Gastroesophageal sphincter (tissue), 4 donors: ENCODE results near the gene VWA2. TPM values are rescaled to one million over a fixed set of nuclear protein-coding genes. Genes with fewer than 3 reads are reported as not detected.

Experiments used
- ATAC-seq: fragments of 150-250 bp; one replicate; pipeline ENCODE4 v1.9.1; 2016; ENCODE audit warnings: mild to moderate bottlenecking, moderate library complexity
- H3K27ac ChIP-seq, 4 donors: fragments of 200-600 bp; sonication (generic) in 3 of 4; 1 replicate in 3 of 4; 2 replicates in 1 of 4; pipeline ENCODE4 v1.5.1; 2016 to 2019
- H3K27me3 ChIP-seq: fragments of 200-600 bp; sonication (generic); one replicate; pipeline ENCODE4 v1.5.1; 2019
- H3K36me3 ChIP-seq, 2 donors: fragments of 200-600 bp; sonication (generic); one replicate each; pipeline ENCODE4 v1.5.1; 2019; ENCODE audit warnings: control low read depth in 1 of 2
- H3K4me1 ChIP-seq, 3 donors: fragments of 200-600 bp; sonication (generic); 1 replicate in 2 of 3; 2 replicates in 1 of 3; pipeline ENCODE4 v1.5.1; 2016 to 2019; ENCODE audit warnings: control low read depth in 2 of 3
- H3K4me3 ChIP-seq, 2 donors: fragments of 200-600 bp; sonication (generic); one replicate each; pipeline ENCODE4 v1.5.1; 2019; ENCODE audit warnings: mild to moderate bottlenecking in 1 of 2, moderate library complexity in 1 of 2
- H3K9me3 ChIP-seq, 3 donors: fragments of 200-600 bp; sonication (generic); one replicate each; pipeline ENCODE4 v1.5.1; 2017 to 2019; ENCODE audit warnings: control low read depth in 2 of 3
- CTCF ChIP-seq, 4 experiments: fragments of 200-600 bp in 2 of 4; fragments of 450-650 bp in 2 of 4; sonication (generic) in 1 of 4; IDR thresholded peaks; one replicate each; pipeline ENCODE4 v1.5.1; 2017 to 2019; ENCODE audit warnings: antibody characterized with exemption in 4 of 4, mild to moderate bottlenecking in 2 of 4, moderate library complexity in 2 of 4
- EP300 ChIP-seq: sonication (generic); formaldehyde crosslinking; IDR thresholded peaks from one replicate; pipeline ENCODE4 v1.6.1; 2017; ENCODE audit warnings: antibody characterized with exemption, mild to moderate bottlenecking
- POLR2A ChIP-seq, 2 donors: fragments of 450-650 bp; IDR thresholded peaks; one replicate each; pipeline ENCODE4 v1.6.1; 2017; ENCODE audit warnings: antibody characterized with exemption in 2 of 2, mild to moderate bottlenecking in 2 of 2, moderate library complexity in 1 of 2
- POLR2AphosphoS5 ChIP-seq: sonication (generic); formaldehyde crosslinking; IDR thresholded peaks from one replicate; pipeline ENCODE4 v1.6.1; 2017; ENCODE audit warnings: antibody characterized with exemption
- WGBS, 2 donors: methylation state at CpG; one replicate each; pipeline ENCODE4 v1.1.5; 2018; ENCODE audit warnings: low coverage in 1 of 2; 5-methylcytosine and 5-hydroxymethylcytosine counted together
- total RNA-seq, 4 donors: library from RNA; depleted of rRNA; stranded (reverse); fragments of >200 nt; gene quantifications; one replicate each; pipeline ENCODE4 v1.1.0, GENCODE V29; 2016

The VWA2 gene
- total RNA-seq, 4 donors from 2014 or later = 0.13 to 0.25 TPM; not detected in 2

DNA sequence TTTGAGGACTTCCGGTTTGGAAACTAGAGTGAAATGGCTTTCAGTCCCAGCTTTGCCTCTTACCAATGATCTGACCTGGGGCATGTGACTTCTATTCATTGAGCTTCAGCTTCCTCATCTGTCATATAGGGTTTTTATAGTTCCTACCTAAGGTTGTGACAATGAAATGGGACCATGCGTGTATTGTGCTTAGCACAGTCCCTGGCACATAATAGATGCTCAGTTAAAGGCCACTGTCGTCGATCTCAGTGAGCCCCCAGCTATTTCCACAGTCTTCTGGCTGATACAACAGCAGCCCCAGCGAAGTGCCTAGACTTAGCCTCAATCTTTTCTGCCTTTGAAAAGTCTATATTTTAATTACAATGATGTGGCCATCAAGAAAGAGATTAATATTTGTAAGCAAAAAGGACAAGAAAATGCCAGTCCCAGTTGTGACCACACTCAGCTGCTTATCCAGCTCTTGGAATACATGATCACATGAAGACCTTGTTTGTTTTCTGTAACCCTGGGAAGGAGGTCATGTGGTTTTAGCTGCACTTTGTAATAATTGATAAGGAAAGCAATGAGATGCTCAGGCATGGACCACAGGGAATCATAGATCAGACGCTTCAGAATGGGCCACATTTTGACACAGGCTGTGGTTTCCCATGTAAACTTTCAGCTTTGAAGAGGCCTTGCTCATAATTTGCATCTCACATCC, 44.6 kb downstream of the VWA2 start:
- ATAC-seq = no peak
- Histone ChIP-seq H3K27me3 (peaks cover 7% of the 10 kb centered on the region), H3K27ac (no peak overlapping the region), H3K4me1 (no peaks in the 10 kb centered on the region), H3K4me3 (no peak overlapping the region), H3K36me3 (no peaks in the 10 kb centered on the region), H3K9me3 (no peaks in the 10 kb centered on the region)
- TF ChIP-seq CTCF (IDR thresholded peaks at IDR 0.05) (no peak), EP300 (no peak), POLR2AphosphoS5 (no peak), POLR2A (IDR thresholded peaks at IDR 0.05) (no peak)
- WGBS, 2 donors = 81 to 86% methylated on average over 5 to 6 of the region's 6 CpGs

DNA sequence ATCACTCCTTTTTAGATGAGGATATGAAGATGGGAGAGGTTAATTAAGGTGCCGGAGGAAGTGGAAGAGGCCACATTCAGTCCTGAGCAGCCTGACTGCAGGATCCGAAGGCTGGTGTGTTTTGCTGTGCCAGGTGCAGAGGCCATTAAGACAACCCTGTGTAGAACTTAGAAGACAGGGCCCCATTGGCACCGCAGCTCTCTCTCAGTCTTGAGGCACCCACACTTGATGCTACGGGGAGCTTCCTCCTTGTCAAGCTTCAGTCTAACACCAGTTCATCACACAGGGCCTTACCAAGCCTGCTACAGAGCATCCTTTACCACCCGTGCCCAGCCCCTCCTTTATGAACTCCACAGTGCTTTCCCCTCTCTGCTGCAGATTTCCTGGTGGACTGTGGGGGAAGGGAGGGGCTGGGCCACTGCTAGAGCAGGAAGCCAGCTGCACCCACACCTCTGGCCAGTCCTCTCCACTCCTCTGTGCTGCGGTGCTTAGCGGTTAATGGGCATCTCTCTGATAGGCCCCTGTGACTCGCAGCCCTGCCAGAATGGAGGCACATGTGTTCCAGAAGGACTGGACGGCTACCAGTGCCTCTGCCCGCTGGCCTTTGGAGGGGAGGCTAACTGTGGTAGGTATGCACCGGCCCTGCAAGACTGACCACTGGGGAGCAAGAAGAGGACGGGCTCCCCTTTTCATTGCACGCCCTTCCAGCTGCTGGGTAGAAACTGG, 45.5 kb downstream of the VWA2 start:
- no peak overlapping the region for H3K4me3 ChIP-seq
- WGBS, 2 donors = 64 to 67% methylated on average over 3 to 7 of the region's 13 CpGs
- no peaks in the 10 kb centered on the region for H3K4me1 ChIP-seq
- ATAC-seq = no peak
- TF ChIP-seq POLR2AphosphoS5 (no peak), EP300 (no peak), POLR2A (IDR thresholded peaks at IDR 0.05) (no peak), CTCF (IDR thresholded peaks at IDR 0.05) (no peak)
- H3K27me3 ChIP-seq = no peaks in the 10 kb centered on the region
- H3K27ac ChIP-seq = no peak overlapping the region
- H3K36me3 ChIP-seq = no peaks in the 10 kb centered on the region
- no peaks in the 10 kb centered on the region for H3K9me3 ChIP-seq

DNA sequence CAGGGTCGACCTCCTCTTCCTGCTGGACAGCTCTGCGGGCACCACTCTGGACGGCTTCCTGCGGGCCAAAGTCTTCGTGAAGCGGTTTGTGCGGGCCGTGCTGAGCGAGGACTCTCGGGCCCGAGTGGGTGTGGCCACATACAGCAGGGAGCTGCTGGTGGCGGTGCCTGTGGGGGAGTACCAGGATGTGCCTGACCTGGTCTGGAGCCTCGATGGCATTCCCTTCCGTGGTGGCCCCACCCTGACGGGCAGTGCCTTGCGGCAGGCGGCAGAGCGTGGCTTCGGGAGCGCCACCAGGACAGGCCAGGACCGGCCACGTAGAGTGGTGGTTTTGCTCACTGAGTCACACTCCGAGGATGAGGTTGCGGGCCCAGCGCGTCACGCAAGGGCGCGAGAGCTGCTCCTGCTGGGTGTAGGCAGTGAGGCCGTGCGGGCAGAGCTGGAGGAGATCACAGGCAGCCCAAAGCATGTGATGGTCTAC, 46.9 kb downstream of the VWA2 start:
- TF ChIP-seq POLR2A (IDR thresholded peaks at IDR 0.05) (no peak), EP300 (no peak), CTCF (IDR thresholded peaks at IDR 0.05) (no peak), POLR2AphosphoS5 (no peak)
- Histone ChIP-seq H3K36me3 (peaks cover 0 to under 1% of the 10 kb centered on the region in 2 donors), H3K27ac (no peak overlapping the region), H3K4me3 (no peak overlapping the region), H3K9me3 (no peaks in the 10 kb centered on the region), H3K4me1 (no peaks in the 10 kb centered on the region), H3K27me3 (no peaks in the 10 kb centered on the region)
- 83 to 100% methylated on average over 2 to 10 of the region's 31 CpGs for WGBS, 2 donors
- ATAC-seq = no peak

- Histone ChIP-seq H3K36me3 (peaks cover 0 to 10% of the 10 kb centered on the region in 2 donors), H3K4me3 (no peak overlapping the region), H3K9me3 (no peaks in the 10 kb centered on the region), H3K4me1 (no peaks in the 10 kb centered on the region), H3K27me3 (no peaks in the 10 kb centered on the region), H3K27ac (no peak overlapping the region)
- ATAC-seq = no peak
- no peak for TF ChIP-seq EP300
- TF ChIP-seq POLR2A (IDR thresholded peaks at IDR 0.05) = no peak
- no peak for TF ChIP-seq CTCF (IDR thresholded peaks at IDR 0.05)
- TF ChIP-seq POLR2AphosphoS5 = no peak
- 52 to 66% methylated on average over 5 to 6 of the region's 8 CpGs for WGBS, 2 donors
Observed at GRCh38 chr10:114286921-114287320, 47.9 kb downstream of the VWA2 start.
